Hippocampal formation (tissue), 2 donors: Measurements from ENCODE around the gene RNF169.
"Not testable (repeated sequence)": the region's sequence is repeated elsewhere in the genome, so short reads cannot be mapped to it uniquely, and the experiment has no call there.

Experiments used
- DNase-seq, 2 donors: peaks; one replicate each; lab custom pipeline; 2025; lab: John Stamatoyannopoulos, UW

RNF169 gene

DNA sequence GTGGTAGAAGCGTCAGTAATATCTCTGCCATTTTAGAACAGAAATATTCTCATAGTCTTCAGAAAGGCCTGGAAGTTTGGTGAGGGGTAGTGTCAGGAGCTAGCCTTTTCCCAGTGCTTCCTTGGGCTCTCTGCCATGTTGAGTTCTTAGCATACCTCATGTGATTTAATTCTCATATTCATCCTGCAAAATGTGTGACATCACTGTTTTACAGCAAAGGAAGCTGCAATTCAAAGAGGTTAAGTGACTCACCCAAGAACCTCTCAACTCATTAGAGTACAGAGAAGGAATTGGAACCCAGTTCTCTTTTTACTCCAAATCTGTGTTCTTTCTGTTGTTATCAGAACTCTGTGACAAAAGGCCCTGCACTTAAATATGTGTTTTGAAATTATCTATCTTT is 72.1 kb downstream of the RNF169 start:
- no peak for DNase-seq

DNA sequence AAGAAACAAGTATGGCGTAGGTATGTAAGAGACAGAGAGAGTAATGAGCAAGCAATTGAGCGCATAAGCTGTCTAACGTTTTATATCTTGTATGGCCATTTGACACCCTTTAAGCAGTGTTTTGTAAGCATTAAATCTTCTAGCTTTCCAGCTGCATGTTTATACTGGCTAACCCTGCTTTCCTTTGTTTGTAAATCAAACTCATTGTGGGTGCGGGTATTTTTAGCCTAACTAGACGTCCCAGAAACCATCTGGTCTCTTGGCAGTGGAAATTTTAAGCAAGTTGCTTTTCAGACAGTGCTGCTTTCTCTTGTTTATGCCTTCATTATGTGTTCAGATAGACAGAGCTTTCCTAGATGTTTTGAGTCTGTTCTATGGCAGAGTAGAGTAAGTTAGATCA is 73.5 kb downstream of the RNF169 start:
- DNase-seq, result peak; percentile 6 to 73

GRCh38 chr11:74824285-74824982 is 75.8 kb downstream of the RNF169 start:
- DNase-seq, result no peak

DNA sequence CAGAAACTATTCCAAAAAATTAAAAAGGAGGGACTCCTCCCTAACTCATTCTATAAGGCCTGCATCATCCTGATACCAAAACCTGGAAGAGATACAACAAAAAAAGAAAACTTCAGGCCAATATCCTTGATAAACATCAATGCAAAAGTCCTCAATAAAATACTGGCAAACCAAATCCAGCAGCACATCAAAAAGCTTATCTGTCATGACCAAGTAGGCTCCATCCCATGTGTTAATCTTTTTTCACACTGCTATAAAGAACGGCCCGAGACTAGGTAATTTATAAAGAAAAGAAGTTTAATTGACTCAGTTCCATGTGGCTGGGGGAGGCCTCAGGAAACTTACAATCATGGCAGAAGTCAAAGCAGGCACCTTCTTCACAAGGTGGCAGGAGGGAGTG is 76.9 kb downstream of the RNF169 start:
- not testable (repeated sequence) for DNase-seq

DNA sequence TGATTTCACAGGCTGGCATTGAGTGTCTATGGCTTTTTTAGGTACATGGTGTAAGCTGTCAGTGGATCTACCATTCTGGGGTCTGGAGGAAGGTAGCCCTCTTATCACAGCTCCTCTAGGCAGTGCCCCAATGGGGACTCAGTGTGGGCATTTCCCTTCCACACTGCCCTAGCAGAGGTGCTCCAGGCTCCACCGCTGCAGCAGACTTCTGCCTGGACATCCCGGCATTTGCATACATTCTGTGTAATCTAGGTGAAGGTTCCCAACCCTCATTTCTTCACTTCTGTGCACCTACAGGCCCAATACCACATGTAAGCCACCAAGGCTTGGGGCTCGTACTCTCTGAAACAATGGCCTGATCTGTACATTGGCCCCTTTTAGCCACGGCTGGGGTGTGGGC is 78.3 kb downstream of the RNF169 start:
- DNase-seq, result no peak

GRCh38 chr11:74837191-74837590 is 88.5 kb downstream of the RNF169 start:
- DNase-seq, result no peak

GRCh38 chr11:74838188-74838587 is 89.5 kb downstream of the RNF169 start:
- DNase-seq, result no peak

DNA sequence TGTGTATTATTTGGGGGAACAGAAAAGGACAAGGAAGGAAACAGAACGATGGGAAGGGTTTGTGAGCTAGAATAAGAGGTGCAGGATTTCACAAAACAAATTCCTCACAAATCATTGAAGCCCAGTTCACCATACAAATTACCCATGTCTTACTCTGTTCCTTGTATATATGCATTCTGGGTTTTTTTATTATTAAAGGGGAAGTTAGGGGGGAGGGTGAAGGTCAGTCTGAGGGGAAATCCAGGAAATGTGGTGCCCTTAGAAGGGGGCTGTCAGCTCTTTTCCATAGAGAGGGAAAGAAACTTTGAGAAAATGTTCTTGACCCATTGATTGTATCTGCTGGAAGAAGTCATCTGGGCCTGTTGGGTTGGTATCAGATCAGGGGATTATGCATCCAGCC is 90.8 kb downstream of the RNF169 start:
- DNase-seq, result no peak

DNA sequence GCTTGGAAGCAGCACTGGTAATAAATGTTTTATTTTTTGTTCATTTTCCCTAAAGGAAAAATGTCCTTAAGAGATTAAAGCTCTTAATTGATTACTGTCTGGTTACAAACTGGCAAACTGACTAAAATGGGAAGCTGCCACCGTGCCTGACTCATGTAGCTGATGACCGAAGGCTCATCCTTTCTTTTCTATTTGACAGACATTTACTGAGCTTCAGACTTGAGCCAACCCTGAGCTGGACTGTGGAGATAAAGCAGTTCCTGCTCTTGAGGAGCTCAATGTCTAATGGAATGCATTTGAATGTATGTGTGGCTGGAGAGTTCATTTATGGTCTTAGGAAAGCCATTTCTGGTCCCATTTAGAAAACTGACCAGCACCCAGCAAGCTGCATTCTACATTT is 91.3 kb downstream of the RNF169 start:
- DNase-seq, result no peak

DNA sequence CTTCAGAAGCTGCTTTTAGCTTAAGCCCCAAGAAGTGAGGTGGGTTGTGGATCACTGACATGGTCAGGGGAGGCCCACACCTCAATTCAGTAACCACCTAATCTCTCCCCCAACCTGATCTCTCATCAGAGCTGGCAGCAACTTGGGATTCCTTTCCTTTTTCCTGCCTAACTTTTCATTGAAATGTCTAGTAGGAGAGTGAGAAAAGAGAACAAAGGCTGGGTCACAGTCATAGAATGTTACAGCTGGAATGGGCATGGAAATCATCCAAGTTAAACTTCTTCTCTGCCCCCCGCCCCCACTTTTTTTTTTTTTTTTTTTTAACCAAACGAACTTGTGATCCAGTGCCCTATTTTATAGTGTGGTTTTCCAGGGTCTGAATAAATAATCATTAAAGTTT is 91.8 kb downstream of the RNF169 start:
- DNase-seq, result no peak

- peak in 1 of 2 donors; percentile 8 for DNase-seq
Observed at GRCh38 chr11:74842967-74843366, 94.3 kb downstream of the RNF169 start.

- no peak for DNase-seq
Observed at GRCh38 chr11:74844072-74844471, 95.4 kb downstream of the RNF169 start.

DNA sequence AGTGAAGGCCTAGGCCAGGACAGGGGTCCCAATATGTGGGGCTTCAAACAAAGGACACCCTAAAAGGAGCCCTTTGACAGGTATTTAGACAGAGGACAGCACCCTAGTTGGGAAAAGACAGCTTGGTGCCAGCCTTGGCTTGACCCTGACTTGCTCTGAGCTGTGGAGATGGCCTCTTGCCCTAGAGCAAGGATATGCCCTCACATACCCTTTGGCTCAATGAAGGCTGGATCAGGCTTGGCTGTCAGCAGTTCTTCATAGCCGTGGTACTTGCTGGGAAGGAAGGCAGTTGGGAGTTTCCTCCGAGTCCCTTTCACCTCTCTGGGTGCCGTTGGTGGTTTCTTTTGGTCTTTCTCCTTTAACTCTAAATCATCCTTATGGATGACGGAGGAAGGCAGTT is 96.2 kb downstream of the RNF169 start:
- DNase-seq, result no peak

DNA sequence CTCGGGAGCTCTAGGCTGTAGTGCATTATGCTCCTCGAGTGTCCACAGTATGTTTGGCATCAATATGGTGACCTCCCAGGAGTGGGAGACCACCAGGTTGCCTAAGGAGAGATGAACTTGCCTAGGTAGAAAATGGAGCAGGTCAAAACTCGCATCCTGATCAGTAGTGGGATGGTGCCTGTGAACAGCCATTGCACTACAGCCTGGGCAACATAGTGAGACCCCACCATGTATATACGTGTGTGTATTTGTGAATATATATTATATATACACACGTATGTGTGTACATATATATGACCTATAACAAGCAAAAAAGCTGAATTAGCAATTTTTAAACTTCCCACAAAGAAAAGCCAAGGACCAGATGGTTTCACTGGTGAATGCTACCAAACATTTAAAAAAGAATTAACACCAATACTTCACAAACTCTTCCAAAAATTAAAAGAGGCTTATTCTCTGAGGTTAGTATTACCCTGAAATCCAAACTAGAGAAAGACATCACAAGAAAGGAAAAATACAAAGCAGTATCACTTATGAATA is 97.4 kb downstream of the RNF169 start:
- DNase-seq, result no peak

DNA sequence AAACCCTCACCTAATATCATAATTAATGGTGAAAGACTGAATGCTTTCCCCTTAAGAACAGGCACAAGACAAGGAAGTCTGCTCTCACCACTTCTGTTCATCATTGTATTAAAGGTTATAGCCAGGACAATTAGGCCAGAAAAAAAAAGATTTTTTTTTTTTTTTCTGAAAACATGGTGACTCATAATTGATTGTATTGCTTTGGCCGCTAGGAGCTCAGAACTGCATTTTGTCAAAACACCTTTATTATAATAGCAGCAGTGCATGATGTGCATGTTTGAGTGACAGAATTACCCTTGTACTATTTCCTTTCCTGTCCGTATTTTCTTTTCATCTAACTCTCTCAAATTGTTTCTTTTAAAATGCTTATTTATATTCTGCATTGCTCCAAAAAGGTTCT is 98.1 kb downstream of the RNF169 start:
- no peak for DNase-seq

DNA sequence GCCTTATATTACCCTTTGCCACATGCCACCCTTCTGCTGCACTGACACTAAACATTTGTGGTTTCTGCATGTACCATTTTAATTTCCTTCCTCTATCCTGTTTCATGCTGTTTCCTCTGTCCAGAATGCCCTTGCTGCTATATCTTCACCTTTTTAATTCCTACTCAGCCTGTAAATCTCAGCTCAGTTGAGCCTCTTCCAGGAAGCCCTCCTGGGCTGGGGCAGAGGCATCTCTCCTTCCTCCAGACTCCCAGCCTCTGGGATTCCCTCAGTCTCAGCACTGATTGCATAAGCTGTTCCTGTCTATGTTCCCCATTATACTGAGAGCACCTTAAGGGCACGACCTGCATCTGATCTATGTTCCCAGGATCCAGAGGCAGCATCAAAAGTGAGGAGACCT is 98.7 kb downstream of the RNF169 start:
- DNase-seq, result no peak

DNA sequence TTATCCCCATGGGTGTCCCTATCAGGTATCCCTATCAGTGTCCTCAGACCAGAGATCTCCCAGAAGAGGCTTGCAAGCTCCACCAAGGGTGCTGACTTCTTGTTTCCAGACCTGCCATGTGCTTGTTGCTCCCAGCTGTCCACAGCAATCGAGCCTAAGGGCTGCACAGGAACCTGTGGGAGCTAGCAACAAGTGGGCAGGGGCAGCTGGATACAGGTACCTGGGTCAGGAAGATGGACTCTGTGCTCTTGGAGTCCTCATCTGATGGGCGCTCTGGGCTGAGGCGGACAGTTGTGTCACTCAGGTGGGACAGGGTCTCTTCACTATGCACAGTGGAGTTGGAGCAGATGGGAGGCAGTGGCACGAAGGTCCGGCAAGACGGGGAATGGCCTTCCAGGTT is 99.2 kb downstream of the RNF169 start:
- DNase-seq, result no peak

- DNase-seq, result no peak
Observed at GRCh38 chr11:74849525-74850391, 101.1 kb downstream of the RNF169 start.

DNA sequence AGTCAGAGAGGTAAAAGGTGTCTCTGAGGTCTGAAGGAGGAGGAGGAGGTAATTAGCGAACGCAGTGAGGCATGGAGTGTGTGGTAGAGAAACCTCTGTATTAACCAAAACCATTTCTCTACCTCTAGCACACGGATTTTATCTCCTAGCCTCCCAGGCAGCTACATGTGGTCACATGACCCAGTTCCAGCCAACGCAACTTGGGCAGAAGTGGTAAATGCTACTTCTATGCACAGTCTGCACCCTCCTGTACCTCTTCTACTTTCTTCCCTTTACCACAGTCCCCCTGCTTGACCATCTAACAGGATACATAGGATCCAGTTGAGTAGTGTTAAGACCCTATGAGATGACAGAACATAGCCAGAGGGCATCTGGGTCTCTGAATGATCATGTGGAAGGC is 104.6 kb downstream of the RNF169 start:
- DNase-seq, result no peak

GRCh38 chr11:74860743-74861142 is 112.1 kb downstream of the RNF169 start:
- no peak for DNase-seq

DNA sequence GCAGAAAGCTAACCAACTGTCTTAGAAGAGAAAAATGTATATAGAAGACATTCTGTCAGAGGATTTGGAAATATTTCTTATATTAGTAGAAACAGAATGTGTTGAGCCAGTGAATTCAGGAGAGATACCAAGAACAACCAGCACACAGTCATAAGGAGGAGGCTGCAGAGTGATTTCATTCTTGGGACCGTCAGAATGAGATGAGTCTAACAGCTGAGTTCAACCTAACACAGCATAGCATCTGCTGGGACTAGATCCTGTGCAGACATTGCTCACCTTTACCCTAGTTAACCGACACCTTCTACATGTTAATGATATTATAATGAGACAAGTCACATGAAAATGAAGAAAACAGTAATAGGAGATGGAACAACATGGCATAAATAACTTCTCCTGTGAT is 114.8 kb downstream of the RNF169 start:
- DNase-seq, result no peak

GRCh38 chr11:74866557-74866956 is 117.9 kb downstream of the RNF169 start:
- no peak for DNase-seq

DNA sequence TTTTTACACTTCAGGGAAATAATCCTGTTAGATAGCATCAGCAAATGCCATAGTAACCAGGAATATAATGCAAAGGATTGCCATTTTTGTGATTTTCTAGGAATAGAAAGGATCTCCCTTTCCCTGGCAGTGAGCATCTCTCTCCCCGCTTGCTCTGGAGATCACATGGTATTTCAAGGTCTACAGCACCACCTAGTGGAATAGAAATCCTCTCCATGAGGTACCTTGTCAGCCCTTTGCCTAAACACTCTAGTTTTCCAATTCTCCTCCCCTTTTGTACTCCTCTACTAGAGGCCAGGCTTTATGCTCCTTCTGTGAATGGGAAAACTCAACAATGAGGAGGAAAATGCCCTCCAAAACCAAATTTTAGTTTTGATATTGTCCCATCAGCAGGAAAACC is 121.8 kb downstream of the RNF169 start:
- no peak for DNase-seq
